ENCODE results near the gene NTRK3.

The NTRK3 gene

GRCh38 chr15:88225461-88225860 is 31.1 kb downstream of the NTRK3 start:
- no peak for DNase-seq

DNA sequence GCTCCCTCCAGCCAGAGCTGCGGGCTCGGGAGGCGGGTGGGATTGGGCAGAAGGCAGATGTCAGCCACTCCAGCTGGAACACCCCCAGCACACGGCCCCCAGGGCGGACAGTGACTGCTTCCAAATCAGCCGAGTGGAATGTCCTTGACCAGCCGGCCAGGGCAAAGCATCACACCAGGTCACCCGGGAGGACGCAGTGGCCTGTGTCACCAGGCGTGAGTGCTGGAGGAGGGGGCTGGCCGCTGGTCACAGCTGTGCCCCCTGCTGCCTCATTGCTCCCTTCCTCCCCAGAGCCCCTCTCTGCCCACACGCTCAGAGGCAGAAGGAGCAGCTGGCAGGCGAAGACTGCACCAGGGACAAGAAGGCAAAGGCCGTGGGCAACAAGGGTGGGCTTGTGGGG is 33.5 kb downstream of the NTRK3 start:
- no peak for DNase-seq

DNA sequence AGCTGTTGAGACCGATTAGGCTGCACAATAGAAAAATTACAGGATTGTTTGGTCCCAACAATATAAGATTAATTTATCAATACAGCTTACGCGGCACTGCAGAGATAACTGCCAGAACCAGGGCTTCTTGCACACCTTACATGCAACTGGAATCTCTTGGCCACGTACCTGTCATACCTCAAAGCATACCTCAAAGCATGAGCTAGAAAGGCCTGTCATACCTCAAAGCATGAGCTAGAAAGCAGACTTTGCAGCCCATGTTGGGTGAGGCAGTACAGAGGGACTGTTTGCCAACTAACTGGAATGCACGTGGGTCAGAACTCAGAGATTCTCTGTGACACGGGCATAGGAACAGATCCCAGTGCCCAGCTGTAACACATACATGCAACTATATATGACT is 34.7 kb downstream of the NTRK3 start:
- no peak for DNase-seq

- DNase-seq = no peak
Measured at GRCh38 chr15:88220443-88221335, 35.9 kb downstream of the NTRK3 start.

GRCh38 chr15:88219623-88220022 is 36.9 kb downstream of the NTRK3 start:
- DNase-seq = no peak

DNA sequence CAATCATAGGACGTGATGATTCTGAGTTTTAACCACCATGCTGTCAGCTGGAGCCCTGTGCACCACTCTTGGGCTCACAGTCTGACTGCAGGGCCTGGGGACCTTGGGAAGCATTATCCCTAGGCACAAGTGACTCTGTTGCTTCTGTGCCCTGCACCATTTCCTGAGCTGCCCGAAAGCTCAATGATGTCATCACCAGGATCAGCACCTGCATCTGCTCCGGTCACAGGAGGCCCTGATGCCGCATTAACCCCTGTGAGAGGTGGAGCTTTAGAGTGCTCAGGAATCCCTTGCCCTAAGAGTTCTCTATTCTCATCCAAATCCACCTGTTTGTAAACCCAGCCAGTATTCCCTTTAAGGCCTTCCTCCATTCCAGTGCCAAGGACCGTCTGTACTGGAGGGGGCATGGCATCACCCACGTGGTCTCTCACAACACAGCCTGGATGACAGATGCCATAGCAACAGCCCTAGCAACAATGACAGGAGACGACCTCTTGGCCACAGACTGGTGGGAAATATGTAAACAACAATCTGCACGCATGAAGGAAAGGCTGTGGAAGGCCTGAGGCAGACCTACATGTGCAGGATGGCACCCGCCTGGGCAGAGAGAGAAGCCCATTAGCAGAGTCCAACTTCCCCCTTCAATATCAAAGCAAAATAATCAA is 37.9 kb downstream of the NTRK3 start:
- DNase-seq = no peak

DNA sequence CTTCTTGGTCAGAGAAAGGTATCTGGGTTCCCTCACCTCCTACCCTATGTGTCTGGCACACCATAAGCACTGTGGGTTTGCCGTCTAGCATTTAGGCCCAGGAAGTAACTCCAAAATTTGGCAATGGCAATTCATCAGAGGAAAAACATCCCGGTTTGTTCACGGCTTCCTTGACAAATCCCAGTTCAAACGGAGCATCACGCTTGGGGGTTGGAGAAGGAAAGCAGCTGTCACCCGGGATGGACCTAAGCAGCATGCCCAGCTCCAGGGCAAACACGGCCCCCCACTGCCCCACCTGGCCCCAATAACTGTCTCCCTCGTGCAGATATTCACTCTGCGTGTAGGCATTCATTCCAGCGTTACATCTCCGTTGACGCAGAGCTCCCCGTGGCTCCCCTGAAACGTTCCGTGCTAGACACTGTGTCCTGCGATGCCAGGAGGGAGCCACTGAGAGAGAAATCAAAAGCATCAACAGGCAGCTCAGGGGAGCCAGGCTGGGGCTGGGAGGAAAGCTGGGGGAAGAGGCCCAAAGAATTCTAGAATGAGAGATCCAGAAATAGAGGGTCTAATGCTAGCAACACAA is 41.4 kb downstream of the NTRK3 start:
- DNase-seq = no peak

GRCh38 chr15:88209111-88209510 is 47.4 kb downstream of the NTRK3 start:
- no peak for DNase-seq

DNA sequence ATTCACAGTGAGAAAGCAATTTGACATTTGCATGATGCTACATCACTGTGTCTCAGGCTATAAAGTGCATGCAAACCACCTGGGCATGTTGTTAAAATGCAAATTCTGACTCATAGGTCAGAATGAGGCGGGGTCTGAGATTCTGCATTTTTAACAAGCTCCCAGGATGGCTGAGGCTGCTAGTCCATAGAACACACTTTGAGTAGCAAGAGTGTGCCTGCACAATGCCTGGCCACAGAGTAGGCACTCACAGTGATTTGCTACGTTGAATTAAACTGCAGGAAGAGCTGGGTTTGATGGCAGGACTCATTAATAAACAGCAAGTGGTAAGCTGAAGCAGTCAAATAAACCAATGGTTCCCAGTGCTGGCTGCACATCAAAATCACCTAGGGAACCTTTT is 48.1 kb downstream of the NTRK3 start:
- DNase-seq = no peak

DNA sequence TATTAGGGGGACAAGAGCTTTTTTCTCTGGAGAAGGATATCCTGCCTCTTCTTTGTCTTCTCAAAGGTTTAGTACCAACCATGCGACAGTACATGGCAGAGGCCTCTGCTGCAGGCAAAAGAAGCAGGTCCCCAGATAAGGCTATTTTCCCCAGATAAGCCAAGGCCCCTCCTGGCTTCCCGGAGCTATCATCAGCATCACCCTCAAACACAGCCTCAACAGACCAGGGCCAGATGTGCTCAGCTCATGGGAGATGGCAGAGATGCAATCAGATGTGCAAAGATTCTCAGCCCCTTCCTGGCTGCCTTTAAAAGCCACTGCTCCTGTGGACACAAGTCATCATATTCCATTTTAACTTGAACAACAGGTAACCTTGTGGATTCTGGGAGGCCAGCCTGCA is 49.0 kb downstream of the NTRK3 start:
- DNase-seq = no peak

DNA sequence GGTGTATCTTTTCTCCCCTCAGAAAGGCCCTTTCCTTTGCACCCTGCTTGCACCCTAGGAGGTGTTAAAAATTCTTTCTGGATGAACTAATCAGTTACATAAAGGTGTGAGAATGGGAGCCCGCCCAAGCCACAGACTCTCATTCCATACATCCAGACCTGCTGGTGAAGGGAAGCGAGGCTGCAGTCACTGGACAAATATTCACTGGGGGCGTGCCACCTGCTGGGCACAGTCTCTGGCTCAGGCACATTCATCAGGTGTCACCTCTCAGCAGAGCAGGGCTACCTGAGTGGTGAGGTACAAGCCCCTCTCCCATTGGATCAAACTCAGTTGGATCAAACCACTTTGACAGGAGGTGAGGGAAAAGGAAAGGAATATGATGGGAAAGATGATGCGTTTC is 52.0 kb downstream of the NTRK3 start:
- no peak for DNase-seq

DNA sequence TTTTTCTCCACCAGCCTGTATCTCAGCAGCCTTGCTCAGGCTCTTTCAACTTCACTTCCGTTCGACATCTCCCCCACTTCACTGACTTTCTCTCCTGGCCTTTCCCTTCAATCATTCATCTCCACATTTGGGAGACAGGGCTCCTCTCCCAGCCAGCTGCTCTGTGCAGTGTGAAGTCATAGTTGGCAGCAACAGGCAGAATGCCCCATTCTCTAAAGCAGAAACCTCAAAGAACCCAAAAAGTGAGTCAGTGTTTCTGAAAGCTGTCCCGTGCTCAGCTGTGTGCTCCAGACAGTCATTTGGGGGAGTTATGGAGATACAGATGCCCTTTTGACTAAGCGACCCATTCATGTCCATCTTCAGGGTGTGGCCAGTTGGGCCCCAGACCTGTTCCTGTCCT is 54.3 kb downstream of the NTRK3 start:
- DNase-seq = no peak

GRCh38 chr15:88201207-88201606 is 55.3 kb downstream of the NTRK3 start:
- no peak for DNase-seq

DNA sequence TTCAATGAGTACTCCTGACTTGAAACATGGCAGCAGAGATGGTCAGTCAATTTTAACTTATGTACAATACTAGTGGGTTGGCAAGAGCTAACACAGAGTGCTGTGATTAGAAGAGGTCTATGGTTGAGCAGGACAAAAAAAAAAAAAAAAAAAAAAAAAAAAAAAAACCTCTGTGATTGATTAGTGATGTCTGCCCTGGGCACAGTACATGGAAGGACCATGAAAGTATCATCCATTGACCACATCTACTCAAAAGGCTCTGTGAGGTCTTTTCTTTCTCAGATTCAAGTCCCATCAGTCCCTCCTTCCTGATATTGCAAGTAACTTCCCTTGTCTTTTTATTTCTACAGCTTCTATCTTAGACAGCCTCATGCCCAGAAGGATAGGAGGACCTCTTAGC is 59.6 kb downstream of the NTRK3 start:
- DNase-seq = no peak

DNA sequence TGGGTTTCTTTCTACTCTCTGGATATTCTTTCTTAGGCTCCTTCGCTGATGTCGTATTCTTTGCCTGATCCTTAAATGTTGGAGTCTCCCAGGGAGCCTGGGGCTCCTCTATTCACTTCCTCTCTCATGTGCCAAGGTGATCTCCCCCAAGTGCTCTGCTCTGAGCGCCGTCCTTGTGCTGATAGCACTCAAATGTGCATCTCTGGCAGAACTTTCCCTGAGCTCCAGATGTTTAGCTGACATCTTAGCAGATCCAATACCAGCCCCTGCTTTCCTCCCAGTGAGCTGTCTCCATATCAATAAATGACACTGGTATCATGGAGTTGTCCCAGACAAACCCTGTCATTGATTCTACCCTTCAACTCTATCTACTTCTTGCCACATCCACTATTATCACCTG is 62.4 kb downstream of the NTRK3 start:
- DNase-seq = no peak

DNA sequence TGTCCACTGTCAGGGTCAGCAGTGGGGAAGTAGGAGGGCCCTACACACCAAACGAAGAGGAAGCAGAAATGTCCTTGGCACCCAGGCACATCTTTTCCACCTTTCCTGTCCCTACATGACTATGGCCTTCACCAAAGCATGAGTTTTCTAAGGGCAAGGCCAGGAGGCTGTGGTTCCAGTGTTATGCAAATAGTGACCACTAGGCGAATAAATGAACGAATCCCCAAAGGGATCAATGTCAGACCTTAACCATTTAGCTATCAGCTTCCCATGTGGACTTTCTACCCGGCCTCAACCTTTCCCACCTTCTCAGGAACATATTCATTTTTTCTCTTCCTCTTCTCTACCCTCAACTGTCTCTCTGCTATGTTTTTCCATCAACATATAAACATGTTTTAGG is 63.1 kb downstream of the NTRK3 start:
- DNase-seq = no peak

- no peak for DNase-seq
Measured at GRCh38 chr15:88191812-88192165, 64.8 kb downstream of the NTRK3 start.

- no peak for DNase-seq
Measured at GRCh38 chr15:88190232-88190631, 66.3 kb downstream of the NTRK3 start.

- DNase-seq = no peak
Measured at GRCh38 chr15:88188300-88188699, 68.2 kb downstream of the NTRK3 start.

DNA sequence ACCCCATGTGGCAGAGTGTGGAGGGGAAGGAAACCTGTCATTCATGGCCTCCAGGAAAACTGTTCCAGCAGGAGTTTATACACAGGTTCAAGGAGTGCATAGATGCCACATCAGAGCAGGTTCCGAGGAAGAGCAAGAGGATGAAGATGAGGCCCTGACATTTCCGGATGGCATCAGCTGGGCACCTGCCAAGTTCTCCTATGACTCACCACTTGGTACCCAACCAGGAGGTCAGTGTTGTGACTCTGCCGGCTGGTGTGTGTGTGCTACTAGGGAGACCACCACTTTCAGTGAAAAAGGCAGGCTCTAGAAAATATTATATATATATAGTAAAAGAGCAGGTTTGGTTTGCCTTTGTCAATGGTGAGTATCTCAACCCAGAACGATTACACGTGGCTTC is 69.3 kb downstream of the NTRK3 start:
- no peak for DNase-seq

GRCh38 chr15:88185584-88185983 is 71.0 kb downstream of the NTRK3 start:
- no peak for DNase-seq

DNA sequence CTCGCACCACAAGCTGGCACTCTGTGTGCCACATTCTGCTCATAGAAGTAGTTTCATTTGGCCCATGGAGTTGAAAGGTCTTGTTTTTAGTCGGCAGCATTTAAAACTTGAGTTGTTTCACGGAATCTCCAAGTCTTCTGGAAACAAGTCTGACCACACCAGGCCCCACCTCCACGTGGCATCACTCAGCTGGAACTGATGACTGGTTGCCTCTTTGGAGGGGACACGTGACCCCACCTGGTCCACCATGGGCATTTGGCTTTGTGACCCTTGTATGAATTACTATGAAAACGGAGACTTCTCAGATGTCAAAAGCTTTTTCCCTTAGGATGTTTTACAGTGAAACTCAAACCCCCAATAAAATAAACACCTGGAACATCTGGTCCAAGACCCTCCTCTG is 74.9 kb downstream of the NTRK3 start:
- no peak for DNase-seq

DNA sequence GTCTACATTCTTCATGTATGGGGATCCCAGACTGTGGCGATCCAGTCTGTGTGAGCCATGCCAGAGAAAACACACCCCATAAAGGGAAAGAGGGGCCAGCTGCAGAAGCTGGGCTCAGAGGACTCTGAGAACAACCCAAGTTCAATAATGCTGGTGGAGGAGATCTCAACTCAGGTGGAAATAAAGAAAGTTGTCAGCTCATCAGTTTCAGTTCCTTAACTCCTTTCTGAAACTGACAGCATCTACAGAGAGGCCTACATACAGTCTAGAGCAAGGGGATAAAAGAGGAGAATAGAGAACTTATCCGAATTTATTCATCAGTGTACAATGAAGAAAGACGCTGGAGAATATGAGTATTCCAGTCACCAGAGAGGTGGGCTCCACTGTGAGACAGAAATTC is 77.0 kb downstream of the NTRK3 start:
- no peak for DNase-seq

DNA sequence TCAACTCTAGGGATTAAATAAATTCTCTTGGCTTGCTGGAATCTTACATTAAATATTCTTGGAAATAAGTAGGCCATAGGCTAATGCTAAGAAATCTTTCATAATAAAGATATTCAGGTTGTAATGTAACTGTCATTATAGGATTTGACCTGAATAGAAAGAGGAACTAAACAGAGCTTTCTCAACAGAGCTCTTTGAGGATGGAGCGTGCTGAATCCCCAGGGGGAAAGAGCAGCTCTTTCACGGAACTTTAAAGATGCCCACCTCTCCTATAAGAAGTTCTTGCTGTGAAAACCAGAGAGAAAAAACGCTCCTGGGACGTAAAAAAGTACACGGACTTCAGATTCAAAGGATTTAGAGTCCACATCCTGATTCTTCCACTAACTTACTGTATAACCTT is 77.9 kb downstream of the NTRK3 start:
- no peak for DNase-seq

All from NCI-H1694 (cell line).